ENCODE measurements around the gene FBXL13.
"Not testable (repeated sequence)": the region's sequence is repeated elsewhere in the genome, so short reads cannot be mapped to it uniquely, and the experiment has no call there.

Gene FBXL13

GRCh38 chr7:103023578-103023977, 51.0 kb downstream of the FBXL13 start:
- not testable (repeated sequence) for DNase-seq (ENCODE audit: low read depth in 2 of 2)

GRCh38 chr7:103021490-103021889, 53.1 kb downstream of the FBXL13 start:
- not testable (repeated sequence) for DNase-seq (ENCODE audit: low read depth in 2 of 2)

GRCh38 chr7:103020876-103021275, 53.7 kb downstream of the FBXL13 start:
- DNase-seq (ENCODE audit: low read depth in 2 of 2), result not testable (repeated sequence)

GRCh38 chr7:103018295-103018694, 56.3 kb downstream of the FBXL13 start:
- not testable (repeated sequence) for DNase-seq (ENCODE audit: low read depth in 2 of 2)

GRCh38 chr7:103011650-103012049, 62.9 kb downstream of the FBXL13 start:
- DNase-seq (ENCODE audit: low read depth in 2 of 2), result no peak

GRCh38 chr7:103010211-103010610, 64.4 kb downstream of the FBXL13 start:
- no peak for DNase-seq (ENCODE audit: low read depth in 2 of 2)

GRCh38 chr7:103009466-103010185, 65.0 kb downstream of the FBXL13 start:
- DNase-seq (ENCODE audit: low read depth in 2 of 2), result no peak

- DNase-seq (ENCODE audit: low read depth in 2 of 2), result no peak
Observed at GRCh38 chr7:103003004-103003403, 71.6 kb downstream of the FBXL13 start.

- no peak for DNase-seq (ENCODE audit: low read depth in 2 of 2)
Observed at GRCh38 chr7:103001210-103001609, 73.4 kb downstream of the FBXL13 start.

- no peak for DNase-seq (ENCODE audit: low read depth in 2 of 2)
Observed at GRCh38 chr7:102996957-102997356, 77.6 kb downstream of the FBXL13 start.

- DNase-seq (ENCODE audit: low read depth in 2 of 2), result not testable (repeated sequence)
Observed at GRCh38 chr7:102995609-102996008, 79.0 kb downstream of the FBXL13 start.

- DNase-seq (ENCODE audit: low read depth in 2 of 2), result no peak
Observed at GRCh38 chr7:102994567-102994966, 80.0 kb downstream of the FBXL13 start.

- no peak for DNase-seq (ENCODE audit: low read depth in 2 of 2)
Observed at GRCh38 chr7:102993718-102994029, 80.9 kb downstream of the FBXL13 start.

- DNase-seq (ENCODE audit: low read depth in 2 of 2), result no peak
Observed at GRCh38 chr7:102992938-102993717, 81.5 kb downstream of the FBXL13 start.

GRCh38 chr7:102992509-102992937, 82.1 kb downstream of the FBXL13 start:
- no peak for DNase-seq (ENCODE audit: low read depth in 2 of 2)

GRCh38 chr7:102991540-102992214, 82.9 kb downstream of the FBXL13 start:
- no peak for DNase-seq (ENCODE audit: low read depth in 2 of 2)

- no peak for DNase-seq (ENCODE audit: low read depth in 2 of 2)
Observed at GRCh38 chr7:102991077-102991539, 83.5 kb downstream of the FBXL13 start.

GRCh38 chr7:102990642-102991041, 84.0 kb downstream of the FBXL13 start:
- no peak for DNase-seq (ENCODE audit: low read depth in 2 of 2)

GRCh38 chr7:102988631-102989560, 85.7 kb downstream of the FBXL13 start:
- DNase-seq (ENCODE audit: low read depth in 2 of 2), result no peak

- no peak for DNase-seq (ENCODE audit: low read depth in 2 of 2)
Observed at GRCh38 chr7:102988088-102988487, 86.5 kb downstream of the FBXL13 start.

GRCh38 chr7:102985176-102985783, 89.3 kb downstream of the FBXL13 start:
- DNase-seq (ENCODE audit: low read depth in 2 of 2), result no peak
